K562 (cell line): ENCODE results near the gene THEM4. TPM values are rescaled to one million over a fixed set of nuclear protein-coding genes. Genes with fewer than 3 reads are reported as not detected.

Experiments used
- ATAC-seq: fragments of 200-7000 bp; cut with Tn5 transposase; 3 replicates; pipeline ENCODE4 v1.9.1; 2020; ENCODE audit warnings: moderate library complexity
- BruUV-seq: library from RNA; stranded (reverse); fragments of 400-500 nt; replicated peaks from 2 replicates; lab custom pipeline; 2021; lab: Mats Ljungman, UMichigan
- CTCF ChIA-PET: fragments of 300-600 bp; formaldehyde crosslinking; extraction: SDS; loops from one replicate; lab custom pipeline; 2021; ENCODE audit warnings: low intra/inter-chr PET ratio; lab: Yijun Ruan, JAX
- POLR2A ChIA-PET: fragments of 300-600, 350-650 bp; sonication (Branson Sonifier 250); formaldehyde crosslinking; extraction: SDS; loops from one replicate; lab custom pipeline; 2021; ENCODE audit warnings: antibody characterized with exemption, inconsistent platforms; lab: Yijun Ruan, JAX
- DNase-seq, 4 experiments: peaks; one replicate each; pipeline versions ENCODE4 v3.0.0 to v3.0.0-alpha.2; 2011 to 2018; ENCODE audit warnings: low spot score in 3 of 4, mixed read lengths in 3 of 4; ENCODE audit errors: extremely low read depth in 1 of 4
- FAIRE-seq: peaks from 2 replicates; lab custom pipeline; 2011; peaks lifted over from hg19 to GRCh38; lab: Jason Lieb, UNC
- H2AFZ ChIP-seq: 2 replicates; pipeline ENCODE4 v1.6.0; 2011; ENCODE audit warnings: low read depth, low read length, control low read depth, inconsistent platforms
- H3K27ac ChIP-seq: fragments of 200-600 bp; 3 replicates; pipeline ENCODE4 v1.8.0; 2011; ENCODE audit warnings: low read depth, mild to moderate bottlenecking, control low read depth, inconsistent platforms, low read length, moderate library complexity, mixed read lengths; ENCODE audit errors: extremely low read depth
- H3K27me3 ChIP-seq, 2 experiments: fragments of 300-600 bp in 1 of 2; 2 replicates in 1 of 2; 3 replicates in 1 of 2; pipeline versions ENCODE4 v1.6.0 to v1.8.0; 2011; ENCODE audit warnings: inconsistent platforms in 2 of 2, low read length in 2 of 2, mild to moderate bottlenecking in 1 of 2, mixed read lengths in 1 of 2, moderate library complexity in 1 of 2; ENCODE audit not compliant: control insufficient read depth in 2 of 2, insufficient read depth in 2 of 2
- H3K36me3 ChIP-seq: fragments of 300-600 bp; 3 replicates; pipeline ENCODE4 v1.8.0; 2011; ENCODE audit warnings: mild to moderate bottlenecking, low read length, inconsistent platforms; ENCODE audit not compliant: control insufficient read depth, insufficient read depth
- H3K4me1 ChIP-seq, 2 experiments: fragments of 200-600 bp in 1 of 2; replicated peaks in 1 of 2; 2 replicates in 1 of 2; 3 replicates in 1 of 2; pipeline versions ENCODE4 v1.5.1 to v1.8.0; 2011; ENCODE audit warnings: inconsistent platforms in 2 of 2, low read length in 2 of 2, mild to moderate bottlenecking in 1 of 2, mixed read lengths in 1 of 2, moderate library complexity in 1 of 2; ENCODE audit not compliant: control insufficient read depth in 2 of 2, insufficient read depth in 2 of 2
- H3K4me2 ChIP-seq: 2 replicates; pipeline ENCODE4 v1.6.1; 2011; ENCODE audit warnings: low read length, control low read depth, inconsistent platforms, mixed read lengths; ENCODE audit not compliant: insufficient read depth
- H3K4me3 ChIP-seq: fragments of 200-600 bp; sonication (generic), shearing (Covaris generic); 2 replicates; pipeline ENCODE4 v1.5.1; 2016; ENCODE audit warnings: control low read depth, inconsistent platforms
- H3K79me2 ChIP-seq: fragments of 200-600 bp; 3 replicates; pipeline ENCODE4 v1.8.0; 2011; ENCODE audit warnings: low read length, inconsistent platforms; ENCODE audit not compliant: control insufficient read depth, insufficient read depth
- H3K9ac ChIP-seq, 2 experiments: 2 replicates each; pipeline versions ENCODE4 v1.6.0 to v1.6.1; 2011; ENCODE audit warnings: low read depth in 2 of 2, low read length in 2 of 2, control low read depth in 1 of 2, inconsistent platforms in 1 of 2, mild to moderate bottlenecking in 1 of 2, mixed read lengths in 1 of 2; ENCODE audit not compliant: insufficient read depth in 1 of 2
- H3K9me1 ChIP-seq: one replicate; pipeline ENCODE4 v1.6.0; 2011; ENCODE audit warnings: inconsistent platforms, mild to moderate bottlenecking, low read length, moderate library complexity; ENCODE audit not compliant: control insufficient read depth, insufficient read depth
- H3K9me3 ChIP-seq: replicated peaks from 2 replicates; pipeline ENCODE4 v1.5.1; 2011; ENCODE audit warnings: low read depth, low read length, inconsistent platforms; ENCODE audit not compliant: control insufficient read depth, insufficient read depth
- H4K20me1 ChIP-seq: replicated peaks from 2 replicates; pipeline ENCODE4 v1.6.1; 2011; ENCODE audit warnings: low read length, inconsistent platforms, mixed read lengths; ENCODE audit not compliant: control insufficient read depth, insufficient read depth
- ELF2 ChIP-seq: fragments of 250-450 bp; sonication (Bioruptor Pico); IDR thresholded peaks from 2 replicates; pipeline ENCODE4 v1.5.0; 2021; ENCODE audit warnings: mild to moderate bottlenecking
- EP300 ChIP-seq: IDR thresholded peaks from 2 replicates; pipeline ENCODE4 v1.6.1; 2012; ENCODE audit warnings: low read length, improper control_type of control experiment
- ETS1 ChIP-seq: conservative IDR thresholded peaks from 2 replicates; pipeline ENCODE4 v1.6.1; 2011; ENCODE audit warnings: low read depth, mild to moderate bottlenecking, low read length; ENCODE audit not compliant: control insufficient read depth
- FOSL1 ChIP-seq: fragments of 200-800 bp; sonication (Bioruptor generic); conservative IDR thresholded peaks from 2 replicates; pipeline ENCODE4 v1.6.1; 2016; ENCODE audit warnings: missing genetic modification characterization, missing compliant biosample characterization
- MCM3 ChIP-seq: fragments of 450-650 bp; IDR thresholded peaks from 2 replicates; pipeline ENCODE4 v1.6.1; 2016
- MEIS2 ChIP-seq: fragments of 450-650 bp; IDR thresholded peaks from 2 replicates; pipeline ENCODE4 v1.6.1; 2014; ENCODE audit warnings: mild to moderate bottlenecking; ENCODE audit not compliant: partially characterized antibody
- ZBTB33 ChIP-seq: sonication (generic); formaldehyde crosslinking; IDR thresholded peaks from 2 replicates; pipeline ENCODE4 v1.8.1; 2023; ENCODE audit warnings: mild to moderate bottlenecking, missing genetic modification reagents
- ZNF197 ChIP-seq: fragments of 200-800 bp; sonication (Bioruptor generic); IDR thresholded peaks from 2 replicates; pipeline ENCODE4 v1.6.1; 2016; ENCODE audit warnings: low read depth, missing genetic modification characterization, missing compliant biosample characterization
- ZNF408 ChIP-seq: fragments of 250-450 bp; sonication (Bioruptor Pico); IDR thresholded peaks from 2 replicates; pipeline ENCODE4 v1.4.0; 2020; ENCODE audit warnings: low read depth, mild to moderate bottlenecking, moderate library complexity
- WGBS: fragments of 100-300 bp; shearing (Covaris generic); methylation state at CpG from one replicate; pipeline ENCODE4 v1.1.6; 2016; ENCODE audit warnings: low coverage, mixed read lengths; ENCODE audit not compliant: insufficient coverage; ENCODE audit errors: missing lambda C conversion rate; 5-methylcytosine and 5-hydroxymethylcytosine counted together
- in situ Hi-C: fragments of 300-500 bp; cut with MboI; formaldehyde crosslinking; loops from 4 replicates; pipeline ENCODE4 v1.15.0; 2018; ENCODE audit warnings: inconsistent platforms, mixed read lengths
- intact Hi-C: fragments of 100-400 bp; cut with micrococcal nuclease; formaldehyde crosslinking; loops from 2 replicates; pipeline ENCODE4 v1.14.2; 2022
- polyA plus RNA-seq, 8 experiments: library from polyadenylated mRNA; depleted of rRNA in 4 of 8; stranded (reverse) in 5 of 8; unstranded in 3 of 8; fragments of >200 nt; fragmentation: Nextera tagmentation in 2 of 8; fragmentation: Illumina TruSeq in 1 of 8; extraction: Ambion mirVana in 2 of 8; extraction: Trizol in 1 of 8; gene quantifications; 2 replicates each; pipeline versions ENCODE4 v1.2.1 to v1.2.3, GENCODE V29; 2011 to 2014; ENCODE audit warnings: inconsistent platforms in 1 of 8, missing spikeins in 1 of 8
- total RNA-seq, 7 experiments: library from RNA; depleted of rRNA in 6 of 7; stranded (reverse); fragments of >200 nt in 6 of 7; fragmentation: Illumina TruSeq in 2 of 7; extraction: Trizol in 2 of 7; gene quantifications; 2 replicates each; pipeline versions ENCODE4 v1.2.1 to v1.2.3, GENCODE V29; 2011 to 2021; ENCODE audit warnings: low replicate concordance in 1 of 7
- TF ChIP-seq, protein P1 (sequence below), 2 experiments: fragments of 450-650 bp in 1 of 2; sonication (generic) in 1 of 2; formaldehyde crosslinking in 1 of 2; IDR thresholded peaks in 1 of 2; conservative IDR thresholded peaks in 1 of 2; 2 replicates each; pipeline versions ENCODE4 v1.6.1 to v1.8.1; 2016 to 2023; ENCODE audit warnings: mild to moderate bottlenecking in 2 of 2, moderate library complexity in 2 of 2, inconsistent platforms in 1 of 2, missing genetic modification reagents in 1 of 2

The THEM4 gene
- total and polyA plus RNA-seq, 9 of the 15 experiments (the other 6 are each of a cell fraction or from before 2014, with no cell fraction given): 8.6 to 71.9 (median 35.3) TPM

DNA sequence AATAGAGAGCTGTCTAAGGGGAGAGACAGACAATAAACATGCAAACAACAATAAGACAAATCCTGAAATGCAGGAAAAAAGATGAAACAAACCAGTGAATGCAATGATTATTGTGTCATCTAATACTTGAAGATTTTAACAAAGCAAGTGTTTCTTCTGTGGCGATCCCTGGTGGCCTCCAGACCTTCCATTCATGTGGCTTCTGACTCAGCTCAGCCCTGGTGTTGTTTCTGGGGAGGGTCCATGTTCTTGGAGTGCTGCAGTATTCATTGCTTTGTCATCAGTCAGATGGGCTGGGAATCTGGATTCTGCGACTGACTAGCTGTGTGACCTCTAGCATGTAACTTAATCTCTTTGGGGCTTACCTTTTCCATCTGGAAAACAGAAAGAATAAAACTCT, 68.2 kb downstream of the THEM4 start:
- no peaks in the 10 kb centered on the region for H3K9me3 ChIP-seq
- ChIA-PET POLR2A (no interaction called here), CTCF (no interaction called here)
- no peak overlapping the region for H3K9ac ChIP-seq
- ATAC-seq: no peak
- H3K36me3 ChIP-seq: no peaks in the 10 kb centered on the region
- no peak overlapping the region for H2AFZ ChIP-seq
- peaks cover 4 to 12% of the 10 kb centered on the region in 2 experiments; a peak in 3 of 5 replicates for H3K27me3 ChIP-seq
- intact Hi-C loops: no loop called here
- no peak overlapping the region for H3K27ac ChIP-seq
- no peaks in the 10 kb centered on the region for H4K20me1 ChIP-seq
- no peak for FAIRE-seq
- H3K79me2 ChIP-seq: no peaks in the 10 kb centered on the region
- WGBS: 0% methylated on average over 2 of the region's 2 CpGs
- H3K4me2 ChIP-seq: no peak overlapping the region
- in situ Hi-C loops: no loop called here
- DNase-seq: no peak
- H3K4me3 ChIP-seq: no peak overlapping the region
- peaks cover 4 to 18% of the 10 kb centered on the region in 2 experiments; a peak in 4 of 5 replicates for H3K4me1 ChIP-seq
- no TSS peak for BruUV-seq
- no peak for TF ChIP-seq ZNF408 (CRISPR knock-in tag)
- no peak for TF ChIP-seq EP300
- TF ChIP-seq ETS1: no peak
- TF ChIP-seq MEIS2: no peak
- TF ChIP-seq ELF2: no peak
- no peak for TF ChIP-seq ZNF197 (CRISPR knock-in tag)
- TF ChIP-seq, protein P1, sequence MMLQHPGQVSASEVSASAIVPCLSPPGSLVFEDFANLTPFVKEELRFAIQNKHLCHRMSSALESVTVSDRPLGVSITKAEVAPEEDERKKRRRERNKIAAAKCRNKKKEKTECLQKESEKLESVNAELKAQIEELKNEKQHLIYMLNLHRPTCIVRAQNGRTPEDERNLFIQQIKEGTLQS (IDR thresholded peaks at IDR 0.05): peak; percentile 12; the same call in 1 of the 2 replicates
- TF ChIP-seq, protein P1 (CRISPR knock-in tag; conservative IDR thresholded peaks at IDR 0.05): no peak
- TF ChIP-seq ZBTB33 (CRISPR knock-in tag): no peak
- TF ChIP-seq FOSL1 (tag): peak; percentile 74
- TF ChIP-seq MCM3: no peak
- TF ChIP-seq, all 486 proteins: peak for 2
- H3K9me1 ChIP-seq: no peaks in the 10 kb centered on the region
